HCT116 (cell line): ENCODE measurements around the gene MPP4.

Source experiments
- CTCF ChIP-seq, 3 experiments: fragments of 200-600 bp in 1 of 3; sonication (generic) in 1 of 3; IDR thresholded peaks in 2 of 3; conservative IDR thresholded peaks in 1 of 3; 2 replicates each; pipeline ENCODE4 v1.5.1; 2012 to 2017; ENCODE audit warnings: low read depth in 2 of 3, low read length in 2 of 3, antibody characterized with exemption in 1 of 3, borderline replicate concordance in 1 of 3, control low read depth in 1 of 3, mild to moderate bottlenecking in 1 of 3, mixed read lengths in 1 of 3, mixed run types in 1 of 3, moderate library complexity in 1 of 3; ENCODE audit not compliant: insufficient read depth in 1 of 3
- EZH2 ChIP-seq: fragments of 200-600 bp; sonication (generic); IDR thresholded peaks from 2 replicates; pipeline ENCODE4 v1.6.1; 2017; ENCODE audit warnings: antibody characterized with exemption, mixed run types
- JUND ChIP-seq: IDR thresholded peaks from 2 replicates; pipeline ENCODE4 v1.6.1; 2012
- MAX ChIP-seq: IDR thresholded peaks from 2 replicates; pipeline ENCODE4 v1.6.1; 2012
- POLR2A ChIP-seq: IDR thresholded peaks from 2 replicates; pipeline ENCODE4 v1.7.0; 2011; ENCODE audit warnings: borderline replicate concordance; ENCODE audit not compliant: insufficient read depth, insufficient read length; ENCODE audit errors: extremely low read depth
- ZBTB33 ChIP-seq: IDR thresholded peaks from 2 replicates; pipeline ENCODE4 v1.6.1; 2011; ENCODE audit warnings: mild to moderate bottlenecking, low read length, moderate library complexity; ENCODE audit not compliant: insufficient replicate concordance; ENCODE audit errors: extremely low read depth

GRCh38 chr2:201704536-201704935, 6.1 kb upstream of the MPP4 start:
- TF ChIP-seq CTCF (IDR thresholded peaks at IDR 0.05 in 2 of 3, conservative IDR thresholded peaks at IDR 0.05 in 1 of 3; ENCODE audit: borderline replicate concordance in 1 of 3, insufficient read depth in 1 of 3, low read depth in 2 of 3, low read length in 2 of 3) (no peak), EZH2 (no peak), JUND (no peak), MAX (no peak), ZBTB33 (no peak), POLR2A (no peak)
